Hematopoietic multipotent progenitor cell treated with erythropoietin and hydrocortisone succinate and interleukin-3 and kit ligand, for 6 days (in vitro differentiated cells): ENCODE measurements around the gene AP1M1.

Source experiments
- DNase-seq: peaks from one replicate; pipeline ENCODE4 v3.0.0-alpha.2; 2015

The AP1M1 gene

GRCh38 chr19:16208847-16209665 is 11.3 kb downstream of the AP1M1 start:
- DNase-seq = peak; percentile 66

GRCh38 chr19:16210168-16210567 is 12.5 kb downstream of the AP1M1 start:
- DNase-seq = no peak

DNA sequence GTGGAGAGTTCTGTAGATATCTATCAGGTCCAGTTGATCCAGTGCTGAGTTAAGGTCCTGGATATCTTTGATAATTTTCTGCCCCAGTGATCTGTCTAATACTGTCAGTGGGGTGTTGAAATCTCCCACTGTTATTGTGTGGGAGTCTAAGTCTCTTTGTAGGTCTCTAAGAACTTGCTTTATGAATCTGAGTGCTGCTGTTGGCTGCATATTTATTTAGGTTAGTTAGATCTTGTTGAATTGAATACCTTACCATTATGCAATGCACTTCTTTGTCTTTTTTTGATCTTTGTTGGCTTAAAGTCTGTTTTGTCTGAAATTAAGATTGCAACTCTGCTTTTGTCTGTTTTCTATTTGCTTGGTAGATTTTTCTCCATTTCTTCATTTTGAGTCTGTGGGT is 15.4 kb downstream of the AP1M1 start:
- DNase-seq = no peak

GRCh38 chr19:16216744-16217670 is 19.3 kb downstream of the AP1M1 start:
- no peak for DNase-seq

DNA sequence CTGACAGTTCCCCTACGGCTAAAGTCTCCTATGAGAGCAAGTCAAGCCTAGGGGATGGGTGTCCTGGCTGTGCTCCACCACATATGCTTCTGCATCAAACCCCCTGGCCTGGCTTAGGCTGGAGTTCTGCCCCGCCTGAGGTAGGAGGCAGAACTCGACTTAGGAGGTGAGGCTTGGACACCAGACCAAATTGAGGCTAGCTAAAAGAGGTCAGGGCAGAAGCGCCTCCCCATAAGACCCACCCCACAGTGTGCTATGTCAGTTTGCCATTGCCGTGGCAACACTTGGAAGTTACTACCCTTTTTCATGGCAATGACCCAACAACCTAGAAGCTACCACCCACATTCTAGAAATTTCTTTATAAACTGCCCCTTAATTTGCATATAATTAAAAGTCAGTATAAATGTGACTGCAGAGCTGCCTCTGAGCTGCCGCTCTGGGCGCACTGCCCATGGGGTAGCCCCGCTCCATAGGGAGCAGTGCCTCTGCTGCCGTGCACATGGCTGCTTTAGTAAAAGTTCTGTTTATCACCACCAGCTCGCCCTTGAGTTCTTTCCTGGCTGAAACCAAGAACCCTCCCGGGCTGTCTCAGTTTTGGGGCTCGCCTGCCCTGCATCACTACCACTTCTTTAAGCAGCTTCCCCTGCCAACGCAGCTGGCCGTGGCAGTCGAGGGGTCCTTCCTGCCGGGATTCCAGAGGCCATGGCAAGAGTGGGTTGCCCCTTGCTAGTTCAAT is 20.2 kb downstream of the AP1M1 start:
- peak; percentile 15 for DNase-seq

DNA sequence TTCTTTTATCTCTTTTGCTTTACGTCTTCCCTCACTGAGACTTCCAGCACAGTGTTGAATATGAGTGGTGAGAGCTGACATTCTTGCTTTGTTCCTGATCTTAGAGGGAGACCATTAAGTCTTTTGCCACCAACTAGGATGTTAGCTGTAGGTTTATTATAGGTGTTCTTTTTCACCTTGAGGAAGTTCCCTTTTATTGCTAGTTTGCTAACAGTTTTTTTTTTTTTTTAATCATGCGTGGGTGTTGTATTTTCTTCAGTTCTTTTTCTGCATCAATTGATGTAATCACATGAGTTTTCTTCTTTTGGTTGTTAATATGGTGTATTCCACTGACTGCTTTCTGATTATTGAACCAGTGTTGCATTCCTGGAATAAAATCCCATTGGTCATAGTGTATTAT is 21.1 kb downstream of the AP1M1 start:
- DNase-seq = no peak

DNA sequence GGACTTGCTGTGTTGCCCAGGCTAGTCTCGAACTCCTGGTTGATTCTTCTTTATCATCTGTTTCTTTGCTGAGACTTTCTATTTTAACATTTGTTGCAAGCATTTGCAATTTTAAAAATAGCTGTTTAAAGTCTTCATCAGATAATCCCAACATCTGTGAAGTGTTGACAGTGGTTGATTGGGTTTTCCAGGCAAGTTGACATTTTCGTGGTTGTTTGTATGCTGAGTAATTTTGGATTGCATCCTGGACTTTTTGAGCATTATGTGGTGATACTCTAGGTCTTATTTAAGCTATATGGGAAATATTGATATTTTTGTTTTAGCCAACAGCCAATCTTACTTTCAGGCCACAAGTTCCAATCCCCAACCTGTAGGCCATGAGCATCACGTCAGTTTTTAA is 25.1 kb downstream of the AP1M1 start:
- DNase-seq = no peak

DNA sequence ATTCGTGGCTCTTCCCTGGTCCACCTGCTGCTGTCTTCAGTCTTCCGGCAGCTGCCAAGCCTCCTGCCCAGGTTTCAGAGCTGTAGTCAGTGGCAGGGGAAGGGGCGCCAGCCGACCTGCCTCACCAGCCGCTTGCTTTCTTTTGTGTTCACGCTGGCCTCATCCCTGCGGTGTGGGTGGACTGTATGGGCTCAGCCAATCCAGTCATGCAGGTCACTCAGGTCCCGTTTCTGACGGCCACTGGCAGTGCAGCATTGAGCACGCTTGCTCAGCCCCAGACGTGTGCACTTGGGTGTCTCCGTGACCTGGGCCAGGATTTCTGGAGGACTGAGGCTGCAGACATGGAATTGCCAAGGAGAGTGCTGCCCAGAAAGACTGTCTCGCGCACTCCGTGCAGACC is 26.0 kb downstream of the AP1M1 start:
- no peak for DNase-seq

- no peak for DNase-seq
Measured at GRCh38 chr19:16224293-16225045, 26.8 kb downstream of the AP1M1 start.

GRCh38 chr19:16225279-16226183 is 27.8 kb downstream of the AP1M1 start:
- DNase-seq = no peak

GRCh38 chr19:16226184-16226591 is 28.5 kb downstream of the AP1M1 start:
- DNase-seq = no peak

DNA sequence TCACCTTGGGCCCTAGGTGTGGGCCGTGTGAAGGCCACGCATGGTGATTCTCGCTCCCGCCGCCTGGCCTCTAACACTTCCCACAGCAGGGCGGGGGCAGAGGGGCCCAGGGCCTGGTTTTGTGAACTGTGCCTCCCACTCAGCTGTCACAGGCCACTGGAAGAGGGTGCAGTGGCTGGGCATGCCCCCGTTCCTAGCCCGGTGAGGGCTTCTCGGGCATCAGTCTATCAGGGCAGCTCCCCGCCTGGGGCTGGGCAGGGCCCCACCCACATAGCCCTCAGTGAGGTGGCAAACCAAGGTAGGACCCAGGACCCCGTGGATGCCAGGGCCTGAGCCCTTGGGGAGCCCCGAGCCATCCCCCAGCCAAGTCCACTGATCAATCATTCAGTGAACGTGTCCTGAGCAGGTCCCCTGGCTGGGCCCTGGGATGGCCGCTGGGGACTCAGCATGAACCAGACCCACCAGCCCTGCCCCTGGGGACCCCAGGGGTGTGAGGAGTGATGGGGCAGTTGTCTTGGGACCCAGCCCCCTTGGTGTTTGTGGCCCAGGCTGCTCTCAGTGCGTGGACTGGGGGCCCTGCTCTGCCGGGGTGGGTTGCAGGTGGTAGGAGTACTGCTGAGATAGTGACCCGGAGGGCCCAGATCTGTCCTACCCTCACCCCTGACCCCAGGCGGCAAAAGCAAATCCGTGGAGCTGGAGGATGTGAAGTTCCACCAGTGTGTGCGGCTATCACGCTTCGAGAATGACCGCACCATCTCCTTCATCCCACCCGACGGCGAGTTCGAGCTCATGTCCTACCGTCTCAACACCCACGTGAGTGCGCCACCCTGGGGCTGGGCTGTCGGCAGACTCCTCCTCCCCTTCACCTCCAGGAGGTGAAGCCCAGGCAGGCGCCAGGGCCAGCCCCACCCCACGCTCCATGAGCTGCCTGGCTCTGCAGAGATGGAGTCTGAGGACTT is 29.4 kb downstream of the AP1M1 start:
- DNase-seq = no peak

DNA sequence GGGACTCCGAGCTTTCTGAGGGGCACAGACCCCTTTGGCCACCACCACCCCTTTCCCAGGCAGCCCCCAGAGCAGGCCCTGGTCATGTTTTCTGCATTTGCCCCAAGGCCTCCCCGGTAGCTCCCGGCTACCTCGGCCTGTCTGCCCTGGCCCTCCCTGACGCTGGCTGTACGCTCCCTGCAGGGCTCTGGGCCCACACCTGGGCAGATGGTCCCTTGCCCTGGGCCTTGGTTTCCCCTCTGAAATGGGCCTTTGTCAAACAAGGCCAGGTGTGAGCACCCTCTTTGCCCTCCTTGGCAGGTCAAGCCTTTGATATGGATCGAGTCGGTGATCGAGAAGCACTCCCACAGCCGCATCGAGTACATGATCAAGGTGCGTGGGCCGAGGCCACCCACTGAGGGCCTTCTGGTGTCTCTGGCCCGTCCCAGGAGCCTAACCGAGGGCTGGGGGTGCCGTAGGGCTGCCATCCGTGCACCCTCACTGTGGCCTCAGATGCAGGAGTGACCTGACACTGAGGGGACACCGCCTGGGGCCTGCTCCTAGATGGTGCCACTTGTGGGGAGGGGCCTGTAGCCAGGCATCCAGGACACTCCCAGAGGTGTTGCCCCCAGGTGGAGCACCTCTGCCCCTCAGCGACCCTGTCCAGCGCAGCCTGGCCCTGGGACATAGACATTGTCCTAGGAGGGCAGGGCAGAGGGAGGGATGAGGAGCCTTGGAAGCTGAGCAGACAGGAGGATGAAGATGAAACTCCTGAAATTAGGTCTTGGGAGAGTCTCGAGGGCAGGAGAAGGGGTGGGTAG is 30.3 kb downstream of the AP1M1 start:
- no peak for DNase-seq

DNA sequence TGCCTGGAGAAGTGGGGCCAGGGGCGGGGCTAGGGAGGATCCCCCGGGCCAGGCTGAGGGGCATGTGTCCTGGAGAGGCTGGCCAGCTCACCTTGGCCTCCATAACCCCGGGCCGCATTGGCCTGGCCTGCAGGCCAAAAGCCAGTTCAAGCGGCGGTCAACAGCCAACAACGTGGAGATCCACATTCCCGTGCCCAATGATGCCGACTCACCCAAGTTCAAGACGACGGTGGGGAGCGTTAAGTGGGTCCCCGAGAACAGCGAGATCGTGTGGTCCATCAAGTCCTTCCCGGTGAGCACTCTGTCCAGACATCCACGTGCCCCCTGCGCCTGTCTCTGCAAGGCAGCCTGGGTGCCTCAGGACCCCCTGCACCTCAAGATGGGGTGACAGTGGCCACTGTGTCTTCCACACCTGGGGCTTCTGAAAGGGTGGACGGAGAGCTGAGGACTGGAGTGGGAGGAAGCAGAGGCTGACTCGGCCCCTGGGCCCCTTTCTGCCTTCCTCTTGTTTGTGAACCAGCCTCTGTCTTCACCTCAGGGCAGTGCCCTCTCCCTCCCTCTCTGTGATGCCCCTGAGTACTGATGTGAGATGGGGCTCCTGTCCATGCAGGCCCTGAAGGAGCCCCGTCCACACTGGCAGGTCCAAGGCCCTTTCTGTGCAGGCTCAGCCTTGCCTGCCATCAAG is 31.1 kb downstream of the AP1M1 start:
- DNase-seq = no peak

GRCh38 chr19:16229322-16229641 is 31.6 kb downstream of the AP1M1 start:
- no peak for DNase-seq

GRCh38 chr19:16232127-16232526 is 34.4 kb downstream of the AP1M1 start:
- no peak for DNase-seq

GRCh38 chr19:16232568-16232967 is 34.9 kb downstream of the AP1M1 start:
- no peak for DNase-seq

- DNase-seq = no peak
Measured at GRCh38 chr19:16233081-16233776, 35.5 kb downstream of the AP1M1 start.
